NCI-H345 treated with DMSO at 0.1 percent for 48 hours (cell line): ENCODE measurements around the gene SPNS2.

ENCODE experiments used
- DNase-seq: peaks from one replicate; lab custom pipeline; 2025; ENCODE audit not compliant: unreplicated experiment; lab: John Stamatoyannopoulos, UW

Gene SPNS2

DNA sequence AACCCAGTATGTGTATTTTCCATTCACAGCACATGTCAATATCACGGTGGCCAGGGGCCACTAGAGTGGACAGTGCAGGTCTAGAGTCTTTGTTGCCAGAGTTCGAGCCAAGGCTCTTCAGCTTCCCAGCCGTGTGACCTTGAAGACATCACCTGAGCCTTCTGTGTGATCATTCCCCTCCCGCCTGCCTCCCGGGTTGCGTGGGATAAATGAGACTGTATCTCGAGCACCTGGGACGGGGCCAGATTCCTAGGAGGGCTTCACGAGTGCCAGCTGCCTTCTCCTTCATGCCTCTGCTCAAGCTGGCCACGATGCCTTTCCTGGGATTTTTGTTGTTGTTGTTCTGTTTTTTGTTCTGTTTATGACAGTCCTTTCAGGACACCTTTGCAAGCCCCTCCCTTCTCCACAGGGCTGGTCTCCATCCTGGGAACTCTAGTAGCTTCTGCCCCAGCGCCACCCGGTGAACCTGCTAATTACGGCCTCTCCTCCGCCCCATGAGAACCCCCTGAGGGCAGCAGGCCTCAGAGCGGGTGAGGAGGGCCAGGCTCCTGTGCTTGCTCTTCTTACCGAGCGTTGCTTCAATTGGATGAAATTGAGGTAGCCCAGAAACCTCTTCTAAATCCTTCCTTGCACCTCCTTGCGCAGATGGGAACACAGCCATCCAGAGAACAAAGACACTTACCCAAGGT lies 3.9 kb downstream of the SPNS2 start:
- no peak for DNase-seq

GRCh38 chr17:4503283-4504025 lies 4.8 kb downstream of the SPNS2 start:
- DNase-seq: no peak

DNA sequence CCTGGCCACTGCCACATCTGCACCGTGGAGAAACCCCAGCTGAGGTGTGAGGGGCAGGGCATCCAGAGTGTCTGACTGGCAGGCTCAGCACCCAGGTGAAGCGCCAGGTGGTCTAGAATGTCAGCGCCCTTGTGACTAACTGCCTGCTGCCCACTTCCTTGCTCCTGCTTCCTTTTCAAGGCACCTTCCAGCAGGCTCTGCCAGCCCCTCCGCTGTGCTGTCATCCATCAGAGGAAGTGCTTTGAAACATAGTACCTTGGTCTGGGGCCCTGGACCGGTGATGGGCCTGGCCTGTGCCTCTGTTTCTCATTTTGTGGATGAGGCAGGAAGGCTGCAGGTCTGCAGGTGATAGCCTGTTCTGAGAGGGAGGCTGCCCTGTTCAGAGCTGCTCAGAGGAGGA lies 5.5 kb downstream of the SPNS2 start:
- DNase-seq: no peak

DNA sequence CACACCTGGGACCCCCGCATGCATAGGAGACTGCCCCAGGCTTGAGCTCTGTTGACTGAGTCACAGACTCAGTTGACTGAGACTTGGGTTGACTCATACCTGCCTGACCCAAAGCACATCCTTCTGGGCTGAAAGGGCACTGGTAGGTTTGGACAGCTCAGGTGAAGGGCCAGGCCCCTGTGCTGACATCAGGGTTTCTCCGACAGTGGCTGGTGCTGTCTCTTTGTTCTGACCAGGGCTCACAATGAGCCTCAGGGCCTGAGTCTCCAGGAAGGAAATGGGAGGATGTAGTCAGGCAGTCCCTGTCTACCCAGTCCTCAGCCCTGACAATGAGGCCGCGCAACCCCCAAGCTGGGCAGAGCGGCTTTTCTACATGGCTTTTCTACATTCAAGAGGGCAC lies 6.5 kb downstream of the SPNS2 start:
- no peak for DNase-seq

- DNase-seq: no peak
These were observed 7.6 kb downstream of the SPNS2 start for GRCh38 chr17:4506175-4506813.

DNA sequence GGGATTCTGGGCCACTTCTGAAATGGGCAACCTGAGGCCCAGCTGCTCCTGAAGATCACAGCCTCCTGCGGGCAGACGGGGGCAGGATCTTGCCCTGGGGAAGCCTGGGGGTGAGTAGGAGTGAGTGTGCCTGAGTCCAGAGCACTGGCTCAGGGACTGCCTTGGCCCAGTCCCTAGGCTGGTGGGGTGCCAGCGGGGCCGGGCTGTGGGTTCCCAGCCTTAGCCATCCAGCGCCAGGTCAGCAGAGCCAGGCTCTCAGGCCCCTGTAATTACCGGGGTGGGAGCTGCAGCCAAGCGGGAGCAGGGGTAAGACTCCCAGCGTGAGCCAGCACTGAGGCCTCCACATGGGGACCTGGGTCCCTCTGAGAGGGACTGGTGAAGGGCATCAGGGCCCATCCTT lies 8.2 kb downstream of the SPNS2 start:
- no peak for DNase-seq

DNA sequence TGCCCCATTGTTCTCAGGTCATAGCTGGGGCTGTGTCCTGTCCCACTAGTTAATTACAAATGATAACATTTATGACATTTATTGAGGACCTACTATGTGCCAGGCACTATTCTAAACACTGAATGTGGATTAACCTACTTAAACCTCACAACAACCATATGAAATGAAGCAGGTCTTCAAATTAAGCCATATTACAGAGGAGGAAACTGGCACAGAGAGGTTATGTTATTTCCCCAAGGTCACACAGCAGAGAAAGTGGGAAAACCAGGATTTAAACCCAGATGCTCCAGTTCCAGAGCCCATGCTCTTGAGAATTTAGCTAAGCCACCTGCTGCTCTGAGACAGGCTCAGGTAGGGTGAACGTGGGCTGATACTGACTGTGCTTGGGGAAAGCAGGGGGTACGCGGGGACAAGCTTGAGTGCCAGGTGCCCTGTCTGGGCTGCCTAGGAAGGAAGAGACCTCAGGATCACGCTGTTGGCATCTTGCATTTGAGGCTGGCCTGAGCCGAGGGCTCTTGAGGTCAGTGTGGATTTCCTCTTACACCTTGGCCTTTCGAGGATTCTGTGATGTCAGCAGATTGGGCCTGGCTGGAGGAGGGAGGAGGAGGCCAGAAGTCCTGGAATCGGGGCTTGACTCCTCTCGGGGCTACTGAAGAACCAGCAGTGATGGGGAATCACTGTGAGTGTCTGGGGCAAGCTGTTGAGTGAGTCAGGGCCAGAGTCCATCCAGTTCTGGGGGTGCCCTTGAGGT lies 8.9 kb downstream of the SPNS2 start:
- no peak for DNase-seq

DNA sequence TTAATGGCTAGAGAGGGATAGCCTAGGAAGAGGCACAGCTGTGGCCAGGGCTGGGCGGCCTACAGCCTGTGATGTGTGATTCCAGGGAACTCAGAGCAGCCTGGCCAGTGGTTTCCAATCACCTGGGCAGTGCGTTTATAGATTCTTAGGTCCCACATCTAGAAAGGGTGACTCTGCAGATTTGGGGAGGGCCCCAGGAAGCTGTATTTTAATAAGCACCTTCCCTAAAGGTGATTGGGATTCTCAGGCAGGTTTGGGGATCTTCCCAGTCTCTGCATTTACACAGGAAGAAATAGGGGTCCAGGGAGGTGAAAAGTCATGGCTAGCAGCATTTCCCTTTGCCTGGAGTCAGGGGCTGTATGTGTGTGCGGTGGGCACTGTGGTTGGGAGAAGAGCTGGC lies 9.5 kb downstream of the SPNS2 start:
- no peak for DNase-seq

DNA sequence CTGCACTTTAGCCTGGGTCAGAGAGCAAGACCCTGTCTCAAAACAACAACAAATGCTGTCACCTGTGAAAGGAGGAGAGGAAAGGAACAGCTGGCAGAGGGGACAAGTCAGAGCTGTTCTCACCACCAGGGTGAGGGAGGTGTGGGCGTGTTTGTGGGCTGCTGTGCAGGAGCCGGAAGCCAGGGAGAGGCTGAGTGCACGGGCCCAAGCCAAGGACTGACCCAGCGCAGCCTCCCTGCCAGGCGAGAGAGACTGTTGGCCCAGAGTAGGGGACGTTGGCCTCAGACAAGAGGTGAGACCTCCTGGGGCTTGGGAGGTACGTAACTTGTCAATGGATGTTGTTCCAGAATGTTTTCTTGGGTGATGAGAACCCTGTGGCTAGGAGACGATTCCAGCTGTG lies 10.7 kb downstream of the SPNS2 start:
- DNase-seq: no peak

- DNase-seq: no peak
These were observed 11.4 kb downstream of the SPNS2 start for GRCh38 chr17:4509923-4510617.

DNA sequence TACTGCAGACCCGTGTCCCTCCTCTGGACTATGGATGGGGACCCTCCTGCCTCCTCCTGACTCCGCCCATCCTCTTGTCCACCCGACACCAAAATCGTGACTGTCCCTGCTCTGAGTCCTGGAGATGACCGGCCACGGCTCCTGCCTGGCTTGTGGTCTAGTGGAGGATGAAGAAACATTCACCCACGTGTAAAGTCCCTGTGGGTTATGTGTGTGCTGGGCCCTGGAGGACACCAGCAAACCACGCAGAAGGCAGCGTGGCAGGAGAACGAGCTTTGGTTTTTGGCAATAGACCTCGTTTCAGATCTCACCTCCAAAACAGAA lies 11.9 kb downstream of the SPNS2 start:
- DNase-seq: no peak

DNA sequence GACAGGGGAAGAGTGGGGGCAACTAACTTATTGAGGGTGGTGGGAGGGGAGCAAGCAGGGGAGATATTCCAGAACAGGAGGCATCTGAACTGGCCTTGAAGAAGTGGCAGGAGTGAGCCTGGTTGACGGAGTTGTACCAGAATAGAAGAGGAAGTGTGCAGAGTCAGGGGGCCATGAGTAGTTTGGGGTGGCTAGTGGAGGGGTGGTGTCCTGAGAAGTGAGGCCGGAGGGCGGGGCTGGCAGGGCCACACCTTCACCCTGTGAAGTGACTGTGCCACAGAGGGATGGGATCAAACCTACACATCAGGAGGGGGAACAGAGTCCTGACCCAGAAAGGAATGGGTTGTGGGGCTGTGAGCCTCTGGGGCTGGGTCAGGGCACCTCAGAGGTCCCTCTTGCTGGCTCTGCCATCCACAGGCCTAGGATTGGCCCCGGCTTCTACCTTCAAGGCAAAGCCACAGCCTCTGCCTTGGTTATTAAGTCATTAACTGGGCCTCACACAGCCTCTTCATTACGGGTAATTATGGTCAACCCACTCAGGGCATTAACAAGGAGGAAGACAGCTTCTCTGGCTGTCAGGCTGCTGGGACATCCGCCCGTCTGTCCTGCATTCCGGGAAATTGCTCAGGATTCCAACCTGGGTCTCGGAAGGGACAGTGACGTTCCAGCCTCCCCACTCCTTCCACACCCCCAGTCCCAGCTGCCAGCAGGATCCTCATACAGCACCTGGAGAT lies 12.7 kb downstream of the SPNS2 start:
- DNase-seq: no peak

DNA sequence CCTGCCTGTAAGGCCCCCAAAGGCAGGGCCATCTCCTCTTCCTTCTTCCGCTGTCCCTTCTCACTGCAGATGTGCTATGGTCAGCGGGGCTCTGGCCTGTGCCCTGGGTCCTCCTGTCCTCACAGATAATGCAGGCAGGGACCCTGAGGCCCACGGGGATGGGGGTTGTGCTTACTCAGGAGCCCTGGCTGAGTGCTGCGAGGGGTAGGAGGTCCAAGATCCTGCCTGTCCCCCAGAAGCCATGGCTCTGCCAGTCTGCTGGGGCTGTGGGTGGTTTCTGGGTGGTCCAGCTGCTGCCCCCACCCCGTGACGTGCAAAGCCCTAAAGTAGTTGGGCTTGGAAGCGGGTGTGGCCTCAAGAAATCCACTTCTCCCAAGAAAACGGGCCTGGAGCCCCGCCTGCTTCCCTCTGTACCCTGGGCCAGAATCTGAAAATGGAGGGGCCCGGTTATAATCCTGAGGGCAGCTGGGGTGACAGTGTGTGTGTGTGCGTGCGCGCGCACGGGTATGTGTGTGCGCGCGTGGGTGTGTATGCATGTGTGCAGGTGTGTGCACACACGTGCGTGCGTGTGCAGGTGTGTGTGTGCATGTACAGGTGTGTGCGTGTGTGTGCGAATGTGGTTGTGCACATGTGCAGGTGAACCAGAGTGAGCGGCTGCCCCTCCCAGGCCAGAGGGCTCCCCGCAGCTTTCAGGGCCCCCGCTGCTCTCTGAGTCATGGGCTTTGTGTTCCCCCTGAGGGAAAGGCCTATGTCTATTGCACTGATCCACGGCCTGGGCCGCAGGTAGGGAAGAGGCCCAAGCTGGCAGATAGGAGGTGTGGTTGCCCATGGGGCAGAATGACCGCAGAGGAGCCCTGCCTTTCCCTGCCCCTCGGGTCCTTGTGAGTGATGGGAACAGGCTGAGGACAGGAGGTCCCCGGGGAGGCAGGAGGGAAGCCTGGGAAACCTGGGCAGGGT lies 13.8 kb downstream of the SPNS2 start:
- no peak for DNase-seq

GRCh38 chr17:4513113-4514032 lies 14.7 kb downstream of the SPNS2 start:
- DNase-seq: no peak

GRCh38 chr17:4514206-4514605 lies 15.5 kb downstream of the SPNS2 start:
- no peak for DNase-seq

GRCh38 chr17:4514779-4515178 lies 16.1 kb downstream of the SPNS2 start:
- no peak for DNase-seq

- no peak for DNase-seq
These were observed 16.8 kb downstream of the SPNS2 start for GRCh38 chr17:4515501-4515900.

- no peak for DNase-seq
These were observed 18.1 kb downstream of the SPNS2 start for GRCh38 chr17:4516735-4517134.
